Kidney (tissue), 14 donors: ENCODE results near the gene A1BG. TPM values are rescaled to one million over a fixed set of nuclear protein-coding genes. Genes with fewer than 3 reads are reported as not detected.

Source experiments
- DNase-seq, 5 donors: peaks; one replicate each; pipeline ENCODE4 v3.0.0-alpha.2; 2013 to 2020
- FAIRE-seq: peaks from 2 replicates; lab custom pipeline; 2012; peaks lifted over from hg19 to GRCh38; lab: Jason Lieb, UNC
- H3K27ac ChIP-seq, 2 donors: one replicate each; pipeline ENCODE4 v1.7.0; 2013; ENCODE audit warnings: low read depth in 2 of 2, low read length in 2 of 2, inconsistent platforms in 1 of 2
- H3K27me3 ChIP-seq: one replicate; pipeline ENCODE4 v1.7.1; 2013; ENCODE audit warnings: low read length, inconsistent platforms; ENCODE audit not compliant: control insufficient read depth, insufficient read depth
- H3K36me3 ChIP-seq, 3 donors: one replicate each; pipeline versions ENCODE4 v1.7.0 to v1.7.1; 2013; ENCODE audit warnings: low read length in 3 of 3, control low read depth in 1 of 3, inconsistent platforms in 1 of 3; ENCODE audit not compliant: insufficient read depth in 3 of 3, control insufficient read depth in 2 of 3
- H3K4me1 ChIP-seq, 3 donors: one replicate each; pipeline versions ENCODE4 v1.7.0 to v1.7.1; 2013; ENCODE audit warnings: low read length in 3 of 3, inconsistent platforms in 1 of 3, low read depth in 1 of 3; ENCODE audit not compliant: control insufficient read depth in 2 of 3, insufficient read depth in 2 of 3
- H3K4me3 ChIP-seq, 3 donors: one replicate each; pipeline versions ENCODE4 v1.7.0 to v1.8.1; 2013; ENCODE audit warnings: low read length in 3 of 3, control low read depth in 1 of 3, inconsistent platforms in 1 of 3
- H3K9ac ChIP-seq, 3 donors: one replicate each; pipeline versions ENCODE4 v1.7.0 to v1.7.1; 2013; ENCODE audit warnings: low read length in 3 of 3, control low read depth in 1 of 3, inconsistent platforms in 1 of 3
- H3K9me3 ChIP-seq, 3 donors: one replicate each; pipeline versions ENCODE4 v1.7.0 to v1.7.1; 2013; ENCODE audit warnings: low read length in 3 of 3, control low read depth in 1 of 3, inconsistent platforms in 1 of 3; ENCODE audit not compliant: control insufficient read depth in 2 of 3, insufficient read depth in 1 of 3
- intact Hi-C: fragments of 100-400 bp; cut with DNase I; formaldehyde crosslinking; loops from one replicate; pipeline ENCODE4 v1.11.1; 2022
- polyA plus RNA-seq: library from polyadenylated mRNA; stranded (reverse); fragments of 350-450 nt; fragmentation: Illumina TruSeq; extraction: RNeasy Lipid Tissue Mini Kit (QIAGEN cat#74804); gene quantifications from one replicate; pipeline ENCODE4 v1.2.3, GENCODE V29; 2014; ENCODE audit warnings: low read depth, low replicate concordance; ENCODE audit not compliant: insufficient read depth
- total RNA-seq: library from RNA; stranded (reverse); fragmentation: NEBNext Ultra II Directional; extraction: Animal tissue kit (Norgen Biotek cat#: 25700); gene quantifications from one replicate; pipeline ENCODE4 v1.2.1, GENCODE V29; 2021
- TF ChIP-seq, protein P1 (sequence below): IDR thresholded peaks from 3 replicates; pipeline ENCODE4 v1.5.1; 2012; ENCODE audit warnings: mild to moderate bottlenecking, moderate library complexity, borderline replicate concordance; ENCODE audit not compliant: insufficient read depth; ENCODE audit errors: extremely low read depth
- donor health status: control.
- donor health status: control.
- donor health status: control.
- donor health status: control.
- donor health status: control.
- donor health status: DM: yes; HTN: yes; CAD: no.
- donor health status: Normal renal cell carcinoma (clear cell type).

The A1BG gene
- total and polyA plus RNA-seq, 2 donors from 2014 or later = 10.9 to 19.0 TPM

DNA sequence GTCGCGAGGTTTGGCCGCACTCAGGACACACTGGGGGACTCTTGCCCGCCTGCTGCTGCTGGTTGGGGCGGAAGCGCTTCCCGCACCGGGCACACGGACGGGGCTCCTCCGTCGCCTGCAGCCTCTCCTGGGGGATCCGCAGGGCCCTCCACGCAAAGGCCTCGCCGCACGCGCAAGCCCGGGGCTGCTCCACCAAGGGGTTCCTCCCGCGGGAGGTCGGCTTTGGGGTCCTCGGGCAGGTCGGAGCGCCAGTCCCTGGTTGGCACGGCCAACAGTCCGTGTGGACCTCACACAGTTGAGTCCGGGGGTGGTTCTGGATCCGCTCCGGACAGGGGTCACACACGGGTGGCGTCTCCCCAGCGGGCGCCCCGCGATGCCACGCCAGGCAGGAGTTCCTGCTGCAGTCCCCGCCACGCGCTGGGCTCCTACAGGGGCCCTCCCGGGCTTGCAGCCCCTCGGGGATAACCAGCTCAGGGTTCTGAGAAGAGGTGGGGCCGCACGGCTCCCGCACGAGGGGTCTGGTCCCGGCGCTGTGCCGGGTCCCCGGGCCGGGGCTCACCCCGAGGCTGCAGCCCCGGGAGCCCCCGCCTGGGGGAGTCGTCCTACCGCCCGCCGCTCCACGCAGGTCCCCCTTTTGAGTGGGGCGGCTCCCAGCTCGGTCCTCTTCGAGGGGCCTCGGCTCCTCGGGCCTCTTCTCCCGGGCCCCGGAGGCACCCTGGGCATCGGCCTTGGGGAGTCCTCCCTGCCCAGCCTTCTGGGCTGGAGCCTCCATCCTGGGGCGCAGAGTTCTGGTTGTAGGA, 15.5 kb upstream of the A1BG start:
- H3K9me3 ChIP-seq = no peaks in the 10 kb centered on the region

DNA sequence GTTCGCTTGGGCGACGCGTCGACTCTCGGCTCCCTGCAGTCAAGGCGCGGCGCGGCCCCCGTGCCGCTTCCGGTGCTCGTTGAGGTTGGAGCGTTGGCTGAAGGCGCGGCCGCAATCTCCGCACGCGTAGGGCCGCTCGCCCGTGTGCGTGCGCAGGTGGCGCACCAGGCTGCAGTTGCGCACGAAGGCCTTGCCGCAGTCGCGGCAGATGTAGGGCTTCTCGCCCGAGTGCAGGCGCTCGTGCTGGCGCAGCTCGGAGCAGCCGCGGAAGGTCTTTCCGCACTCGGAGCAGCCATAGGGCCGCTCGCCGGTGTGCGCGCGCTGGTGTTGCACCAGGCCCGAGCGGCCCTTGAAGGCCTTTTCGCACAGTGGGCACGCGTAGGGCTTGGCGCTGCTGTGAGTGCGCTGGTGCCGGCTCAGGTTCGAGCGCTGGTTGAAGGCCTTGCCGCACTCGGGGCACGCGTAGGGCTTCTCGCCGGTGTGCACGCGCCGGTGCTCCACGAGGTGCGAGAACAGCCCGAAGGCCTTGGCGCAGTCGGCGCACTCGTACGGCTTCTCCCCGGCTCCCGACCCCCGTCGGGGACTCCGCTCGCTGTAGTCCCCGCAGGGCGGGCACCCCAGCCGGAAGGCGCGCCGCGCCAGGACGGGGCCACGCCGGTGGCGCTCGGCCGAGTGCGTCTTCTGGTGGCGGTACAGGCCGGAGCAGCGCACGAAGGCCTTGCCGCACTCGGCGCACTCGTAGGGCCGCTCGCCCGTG, 14.6 kb upstream of the A1BG start:
- FAIRE-seq = no peak
- no peak for DNase-seq
- no peak overlapping the region for H3K9ac ChIP-seq
- no peaks in the 10 kb centered on the region for H3K36me3 ChIP-seq
- TF ChIP-seq, protein P1, sequence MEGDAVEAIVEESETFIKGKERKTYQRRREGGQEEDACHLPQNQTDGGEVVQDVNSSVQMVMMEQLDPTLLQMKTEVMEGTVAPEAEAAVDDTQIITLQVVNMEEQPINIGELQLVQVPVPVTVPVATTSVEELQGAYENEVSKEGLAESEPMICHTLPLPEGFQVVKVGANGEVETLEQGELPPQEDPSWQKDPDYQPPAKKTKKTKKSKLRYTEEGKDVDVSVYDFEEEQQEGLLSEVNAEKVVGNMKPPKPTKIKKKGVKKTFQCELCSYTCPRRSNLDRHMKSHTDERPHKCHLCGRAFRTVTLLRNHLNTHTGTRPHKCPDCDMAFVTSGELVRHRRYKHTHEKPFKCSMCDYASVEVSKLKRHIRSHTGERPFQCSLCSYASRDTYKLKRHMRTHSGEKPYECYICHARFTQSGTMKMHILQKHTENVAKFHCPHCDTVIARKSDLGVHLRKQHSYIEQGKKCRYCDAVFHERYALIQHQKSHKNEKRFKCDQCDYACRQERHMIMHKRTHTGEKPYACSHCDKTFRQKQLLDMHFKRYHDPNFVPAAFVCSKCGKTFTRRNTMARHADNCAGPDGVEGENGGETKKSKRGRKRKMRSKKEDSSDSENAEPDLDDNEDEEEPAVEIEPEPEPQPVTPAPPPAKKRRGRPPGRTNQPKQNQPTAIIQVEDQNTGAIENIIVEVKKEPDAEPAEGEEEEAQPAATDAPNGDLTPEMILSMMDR = no peak
- no peak overlapping the region for H3K27ac ChIP-seq
- no peak overlapping the region for H3K4me3 ChIP-seq
- intact Hi-C loops = no loop called here
- no peaks in the 10 kb centered on the region for H3K27me3 ChIP-seq
- H3K9me3 ChIP-seq = no peaks in the 10 kb centered on the region
- H3K4me1 ChIP-seq = no peaks in the 10 kb centered on the region

More for the DNA sequence above, 15.5 kb upstream of the A1BG start:
- TF ChIP-seq, protein P1 = no peak
- Histone ChIP-seq H3K36me3 (no peaks in the 10 kb centered on the region), H3K27ac (no peak overlapping the region), H3K27me3 (no peaks in the 10 kb centered on the region), H3K4me1 (no peaks in the 10 kb centered on the region), H3K9ac (no peak overlapping the region), H3K4me3 (no peak overlapping the region)
- no peak for DNase-seq
- intact Hi-C loops = no loop called here
- no peak for FAIRE-seq

DNA sequence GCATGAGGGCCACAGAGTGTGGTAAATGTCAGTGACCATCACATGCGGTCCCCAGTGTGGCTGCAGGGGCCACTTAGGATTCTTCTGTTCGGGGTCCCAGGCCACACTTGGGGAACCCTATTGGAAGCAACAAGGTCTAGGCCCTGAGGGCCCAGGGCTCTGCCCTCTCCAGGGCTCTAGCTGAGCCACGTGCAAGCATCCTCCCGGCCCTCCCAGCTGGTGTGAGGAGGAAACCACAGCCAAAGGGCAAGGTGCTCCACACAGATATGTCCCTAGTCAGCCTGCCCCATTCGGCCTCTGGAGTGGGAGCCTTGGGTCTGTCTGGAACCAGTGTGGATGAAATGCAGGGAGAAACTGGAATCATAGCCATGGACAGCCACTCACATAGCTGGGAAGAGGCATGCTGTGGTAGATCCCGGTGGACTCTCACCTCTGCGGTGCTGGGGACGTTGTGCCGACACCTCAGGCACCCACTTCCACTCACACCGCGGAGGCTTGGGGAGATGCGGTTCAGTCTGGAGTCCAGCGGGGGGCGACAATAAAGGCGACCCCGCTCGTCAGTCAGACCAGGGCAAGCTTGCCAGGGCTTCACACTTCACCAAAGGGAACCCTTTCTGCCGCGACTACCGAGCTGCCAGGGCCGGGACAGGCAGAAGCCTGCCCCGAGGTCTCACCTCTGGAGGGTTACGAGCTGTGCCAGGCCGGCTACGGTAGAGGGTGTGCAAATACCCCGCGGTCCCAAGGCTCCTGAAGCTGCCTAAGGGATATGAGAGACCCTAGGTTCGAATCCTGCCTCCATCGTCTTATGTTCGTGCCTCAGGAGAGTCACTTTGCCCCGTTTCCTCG, 13.5 kb upstream of the A1BG start:
- no peaks in the 10 kb centered on the region for H3K4me1 ChIP-seq
- FAIRE-seq = no peak
- no peaks in the 10 kb centered on the region for H3K27me3 ChIP-seq
- no peak for DNase-seq
- no peak overlapping the region for H3K27ac ChIP-seq
- H3K9ac ChIP-seq = no peak overlapping the region
- TF ChIP-seq, protein P1 = no peak
- no peaks in the 10 kb centered on the region for H3K9me3 ChIP-seq
- intact Hi-C loops = no loop called here
- no peaks in the 10 kb centered on the region for H3K36me3 ChIP-seq
- H3K4me3 ChIP-seq = no peak overlapping the region
